Activated naive CD8-positive, alpha-beta T cell treated with anti-CD3 and anti-CD28 coated beads, Interleukin-2, amount 50 U/mL, for 24 hours (primary cell): Measurements from ENCODE around the gene PRDM10.

Experiments used
- ATAC-seq: fragments of 150-1000 bp; cut with Tn5 transposase; one replicate; pipeline ENCODE4 v1.10.0; 2021
- DNase-seq: peaks from one replicate; pipeline ENCODE4 v3.0.0; 2021
- H3K27ac Mint-ChIP-seq: one replicate; pipeline ENCODE4 v1.8.0; 2021; ENCODE audit warnings: mild to moderate bottlenecking, mixed read lengths
- H3K27me3 Mint-ChIP-seq: one replicate; pipeline ENCODE4 v1.8.0; 2021; ENCODE audit warnings: mixed read lengths
- H3K36me3 Mint-ChIP-seq: one replicate; pipeline ENCODE4 v1.8.0; 2021; ENCODE audit warnings: low read depth, mixed read lengths
- H3K4me1 Mint-ChIP-seq: one replicate; pipeline ENCODE4 v1.8.0; 2021; ENCODE audit warnings: mixed read lengths
- H3K4me3 Mint-ChIP-seq: one replicate; pipeline ENCODE4 v1.8.0; 2021; ENCODE audit warnings: mild to moderate bottlenecking, moderate library complexity, mixed read lengths
- H3K9me3 Mint-ChIP-seq: one replicate; pipeline ENCODE4 v1.8.0; 2021; ENCODE audit warnings: mixed read lengths

PRDM10 gene

DNA sequence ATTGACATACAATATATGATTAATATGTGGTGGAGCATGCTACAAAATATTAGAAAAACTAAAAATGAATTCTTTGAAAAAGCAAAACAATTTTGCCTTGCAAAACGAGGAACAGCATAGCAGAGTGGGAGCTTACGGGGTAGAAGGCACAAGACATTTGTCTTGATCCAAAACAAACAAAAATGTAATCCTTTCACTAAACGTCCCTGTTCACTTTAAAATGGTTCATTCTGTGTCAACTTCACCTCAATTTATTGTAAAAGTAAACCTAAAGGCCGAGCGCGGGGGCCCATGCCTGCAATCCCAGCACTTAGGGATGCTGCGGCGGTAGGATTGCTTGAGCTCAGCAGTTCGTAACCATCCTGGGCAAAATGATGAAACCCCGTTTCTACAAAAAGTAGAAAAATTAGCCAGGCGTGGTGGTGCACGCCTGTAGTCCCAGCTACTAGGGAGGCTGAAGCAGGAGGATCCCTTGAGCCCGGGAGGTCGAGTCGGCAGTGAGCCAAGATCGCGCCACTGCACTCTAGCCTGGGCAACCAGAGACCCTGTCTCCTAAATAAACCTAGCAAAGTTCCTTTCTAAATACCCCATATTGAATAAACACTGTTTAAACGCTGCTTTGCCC is 2.0 kb downstream of the PRDM10 start:
- no peaks in the 10 kb centered on the region for H3K27me3 Mint-ChIP-seq
- DNase-seq, result no peak
- peaks cover 41% of the 10 kb centered on the region for H3K4me1 Mint-ChIP-seq
- H3K9me3 Mint-ChIP-seq, result no peaks in the 10 kb centered on the region
- peak overlapping the region; percentile 88 for H3K4me3 Mint-ChIP-seq
- no peak for ATAC-seq
- H3K36me3 Mint-ChIP-seq, result peaks cover 11% of the 10 kb centered on the region
- H3K27ac Mint-ChIP-seq, result peak overlapping the region; percentile 94

DNA sequence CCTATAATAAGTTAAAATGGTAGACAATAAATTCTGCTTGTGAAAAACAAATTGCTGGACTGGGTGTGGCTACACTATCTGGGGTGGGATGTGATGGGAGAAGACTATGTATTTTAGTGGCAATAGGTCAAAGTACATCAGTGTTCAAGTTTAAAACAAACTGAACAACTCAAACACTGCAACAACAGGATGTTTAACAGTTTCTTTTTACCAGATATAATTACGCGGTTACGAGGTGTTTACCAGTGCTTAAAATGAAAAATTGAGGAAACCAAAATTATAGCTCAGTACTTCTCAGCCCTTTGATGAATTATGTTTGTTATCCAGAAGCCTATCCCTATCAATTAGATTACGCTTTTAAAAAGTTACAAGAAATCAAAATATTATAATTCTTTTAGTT is 3.2 kb downstream of the PRDM10 start:
- Mint-ChIP-seq H3K36me3 (peaks cover 11% of the 10 kb centered on the region), H3K27me3 (no peaks in the 10 kb centered on the region), H3K27ac (no peak overlapping the region), H3K4me3 (no peak overlapping the region), H3K4me1 (peaks cover 37% of the 10 kb centered on the region), H3K9me3 (no peaks in the 10 kb centered on the region)
- no peak for DNase-seq
- ATAC-seq, result no peak

DNA sequence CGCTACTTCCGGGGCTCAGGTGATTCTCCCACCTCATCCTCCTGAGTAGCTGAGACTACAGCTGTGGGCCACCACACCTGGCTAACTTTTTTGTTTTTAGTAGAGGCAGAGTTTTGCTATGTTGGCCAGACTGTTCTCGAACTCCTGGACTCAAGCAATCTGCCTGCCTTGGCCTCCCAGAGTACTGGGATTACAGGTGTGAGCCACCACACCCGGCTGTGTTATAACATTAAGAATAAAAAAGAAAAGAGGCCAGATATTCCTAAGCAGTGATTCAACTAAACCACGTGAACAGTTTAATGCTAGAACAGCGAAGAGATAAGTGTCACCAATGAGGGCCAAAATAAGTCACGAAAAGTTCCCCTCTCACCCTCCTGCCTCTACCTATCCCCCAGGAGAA is 3.7 kb downstream of the PRDM10 start:
- DNase-seq, result no peak
- Mint-ChIP-seq H3K27ac (no peak overlapping the region), H3K4me1 (peaks cover 33% of the 10 kb centered on the region)

DNA sequence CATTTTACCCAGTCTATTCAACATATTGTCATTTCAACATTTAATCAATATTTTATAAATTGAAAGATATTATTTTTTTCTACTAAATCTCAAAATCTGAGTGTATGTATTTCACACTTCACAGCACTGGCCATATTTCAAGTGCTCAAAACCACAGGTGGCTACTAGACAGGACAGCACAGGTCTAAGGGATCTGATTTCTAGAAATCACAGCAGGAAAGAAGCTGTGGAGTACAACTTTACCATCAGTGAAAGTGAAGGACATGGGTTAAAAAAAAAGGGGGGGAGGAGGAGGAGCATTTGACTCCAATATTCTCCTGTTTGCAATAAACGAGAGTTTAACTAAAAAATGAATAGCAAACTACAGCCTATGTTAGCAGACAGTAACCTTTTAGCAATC is 4.5 kb downstream of the PRDM10 start:
- H3K36me3 Mint-ChIP-seq, result peaks cover 11% of the 10 kb centered on the region
- ATAC-seq (no peak), DNase-seq (no peak)
- no peak overlapping the region for H3K27ac Mint-ChIP-seq
- H3K27me3 Mint-ChIP-seq, result no peaks in the 10 kb centered on the region
- H3K4me3 Mint-ChIP-seq, result no peak overlapping the region
- peaks cover 27% of the 10 kb centered on the region for H3K4me1 Mint-ChIP-seq
- no peaks in the 10 kb centered on the region for H3K9me3 Mint-ChIP-seq

More for the DNA sequence above, 3.7 kb downstream of the PRDM10 start:
- H3K9me3 Mint-ChIP-seq, result no peaks in the 10 kb centered on the region
- H3K36me3 Mint-ChIP-seq, result peaks cover 11% of the 10 kb centered on the region
- ATAC-seq, result no peak
- H3K27me3 Mint-ChIP-seq, result no peaks in the 10 kb centered on the region
- no peak overlapping the region for H3K4me3 Mint-ChIP-seq

DNA sequence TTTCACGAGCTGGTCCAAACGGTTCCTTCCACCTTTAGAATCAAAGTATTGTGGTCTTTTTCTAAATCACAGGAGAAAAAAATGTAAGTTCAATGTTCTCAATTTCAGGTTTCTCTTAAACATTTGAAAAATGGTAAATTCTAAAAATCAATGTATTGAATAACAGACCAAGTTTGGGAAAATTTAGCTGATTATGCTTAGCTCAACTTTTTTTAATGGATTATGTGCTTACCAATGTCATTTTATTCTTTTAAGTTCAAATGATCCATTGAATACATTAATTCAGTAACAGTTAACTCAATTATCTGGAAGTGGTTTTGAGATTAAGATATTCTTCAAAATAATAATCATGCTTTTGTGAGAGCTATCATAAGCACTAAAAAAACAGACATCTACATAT is 5.1 kb downstream of the PRDM10 start:
- no peaks in the 10 kb centered on the region for H3K27me3 Mint-ChIP-seq
- H3K27ac Mint-ChIP-seq, result no peak overlapping the region
- ATAC-seq (no peak), DNase-seq (no peak)
- no peaks in the 10 kb centered on the region for H3K9me3 Mint-ChIP-seq
- H3K4me3 Mint-ChIP-seq, result no peak overlapping the region
- H3K4me1 Mint-ChIP-seq, result peaks cover 25% of the 10 kb centered on the region
- H3K36me3 Mint-ChIP-seq, result peaks cover 11% of the 10 kb centered on the region

DNA sequence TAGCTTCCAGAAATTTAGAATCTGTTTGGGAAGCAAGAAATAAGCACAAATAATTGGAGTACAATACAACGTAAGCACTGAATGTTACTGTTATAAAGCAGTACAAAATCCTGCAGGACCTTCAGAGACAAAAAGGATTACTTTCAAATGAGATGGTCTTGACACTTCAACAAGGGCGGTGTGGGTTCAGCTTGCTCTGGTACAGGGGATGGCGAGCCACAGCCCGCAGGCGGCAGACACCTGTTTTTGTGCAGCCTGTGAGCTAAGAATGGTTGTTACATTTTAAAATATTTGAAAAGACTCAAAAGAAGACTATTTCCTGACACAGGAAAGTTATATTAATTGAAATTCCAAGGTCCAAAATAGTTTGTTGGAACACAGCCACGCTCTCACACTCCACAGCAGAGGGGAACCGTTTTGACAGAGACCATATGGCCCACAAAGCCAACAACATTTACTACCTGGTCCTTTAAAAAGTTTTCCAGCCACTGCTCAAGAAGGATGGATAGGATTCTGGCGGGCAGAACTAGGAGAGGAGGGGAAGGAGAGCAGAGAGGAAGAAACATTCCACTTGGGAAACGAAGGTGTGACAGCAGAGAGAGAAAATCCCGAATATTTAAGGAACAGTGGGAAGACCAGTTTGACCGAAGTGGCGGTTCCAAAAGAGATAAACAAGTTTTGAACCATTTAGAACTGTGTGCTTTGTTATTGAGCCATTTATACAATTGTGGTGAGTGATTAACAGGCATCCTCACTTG is 6.3 kb downstream of the PRDM10 start:
- Mint-ChIP-seq H3K4me3 (no peak overlapping the region), H3K27ac (no peak overlapping the region), H3K9me3 (no peaks in the 10 kb centered on the region), H3K27me3 (no peaks in the 10 kb centered on the region), H3K4me1 (peaks cover 27% of the 10 kb centered on the region), H3K36me3 (peaks cover 11% of the 10 kb centered on the region)
- ATAC-seq, result no peak
- no peak for DNase-seq

DNA sequence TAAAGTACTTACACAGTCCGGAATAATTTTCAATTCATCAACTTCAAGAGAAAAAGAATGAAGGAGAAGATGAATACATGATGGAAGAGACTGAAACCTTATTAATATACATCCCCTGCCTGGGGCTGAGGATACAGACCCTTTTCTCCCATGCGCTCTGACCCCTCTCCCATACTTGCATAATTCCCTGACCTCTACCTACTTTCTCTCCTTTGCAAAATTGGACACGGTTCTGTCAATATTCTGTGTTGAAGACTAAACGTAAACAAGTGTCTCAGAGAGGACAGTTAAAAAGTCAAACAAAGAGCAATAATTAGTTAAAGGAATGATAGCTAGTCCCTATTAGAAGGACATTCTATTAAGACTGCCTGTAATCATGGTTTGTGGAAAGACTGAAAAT is 7.5 kb downstream of the PRDM10 start:
- peaks cover 16% of the 10 kb centered on the region for H3K4me1 Mint-ChIP-seq
- H3K27ac Mint-ChIP-seq, result no peak overlapping the region
- DNase-seq (no peak), ATAC-seq (no peak)
- no peak overlapping the region for H3K4me3 Mint-ChIP-seq
- H3K36me3 Mint-ChIP-seq, result peaks cover 11% of the 10 kb centered on the region
- H3K9me3 Mint-ChIP-seq, result no peaks in the 10 kb centered on the region
- H3K27me3 Mint-ChIP-seq, result no peaks in the 10 kb centered on the region

DNA sequence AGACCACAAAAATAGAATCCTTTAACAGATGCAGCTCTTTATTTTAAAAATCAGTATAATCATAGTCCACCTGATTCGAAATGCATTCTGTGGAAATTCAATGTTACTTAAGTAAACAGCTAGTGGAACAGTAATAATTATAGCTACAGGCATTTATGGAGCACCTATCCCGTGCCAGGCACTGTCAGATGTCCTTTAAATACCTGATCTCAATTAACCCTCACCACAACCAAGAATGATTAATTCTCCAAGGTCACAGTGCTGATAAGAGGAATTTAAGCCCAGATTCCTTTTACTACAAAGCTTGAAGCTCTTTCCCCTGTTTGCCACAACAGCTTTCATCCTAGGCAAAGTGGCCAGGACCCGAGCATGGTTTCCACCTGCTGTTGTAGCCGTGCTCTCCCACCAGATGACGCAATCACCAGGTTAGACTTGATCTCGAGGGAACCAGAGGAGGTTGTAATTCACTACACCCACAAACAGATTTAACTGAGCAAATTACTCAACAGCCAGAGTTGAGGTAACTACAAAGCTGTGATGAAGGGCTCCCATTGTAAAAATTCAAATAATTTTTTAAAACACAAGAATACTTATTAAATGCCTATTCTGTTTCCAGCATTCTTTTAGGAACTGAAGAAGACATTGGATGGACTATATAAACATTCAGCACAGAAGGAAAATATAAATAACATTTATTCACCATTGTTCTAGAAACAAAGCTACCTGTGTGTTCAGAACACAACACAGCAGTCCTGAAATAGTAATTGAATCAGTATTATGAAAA is 10.3 kb downstream of the PRDM10 start:
- DNase-seq, result peak; percentile 12
- no peak overlapping the region for H3K4me3 Mint-ChIP-seq
- H3K36me3 Mint-ChIP-seq, result peaks cover 12% of the 10 kb centered on the region
- H3K27ac Mint-ChIP-seq, result no peak overlapping the region
- peak; percentile 86 for ATAC-seq
- no peaks in the 10 kb centered on the region for H3K27me3 Mint-ChIP-seq
- H3K9me3 Mint-ChIP-seq, result no peaks in the 10 kb centered on the region
- H3K4me1 Mint-ChIP-seq, result peaks cover 8% of the 10 kb centered on the region

DNA sequence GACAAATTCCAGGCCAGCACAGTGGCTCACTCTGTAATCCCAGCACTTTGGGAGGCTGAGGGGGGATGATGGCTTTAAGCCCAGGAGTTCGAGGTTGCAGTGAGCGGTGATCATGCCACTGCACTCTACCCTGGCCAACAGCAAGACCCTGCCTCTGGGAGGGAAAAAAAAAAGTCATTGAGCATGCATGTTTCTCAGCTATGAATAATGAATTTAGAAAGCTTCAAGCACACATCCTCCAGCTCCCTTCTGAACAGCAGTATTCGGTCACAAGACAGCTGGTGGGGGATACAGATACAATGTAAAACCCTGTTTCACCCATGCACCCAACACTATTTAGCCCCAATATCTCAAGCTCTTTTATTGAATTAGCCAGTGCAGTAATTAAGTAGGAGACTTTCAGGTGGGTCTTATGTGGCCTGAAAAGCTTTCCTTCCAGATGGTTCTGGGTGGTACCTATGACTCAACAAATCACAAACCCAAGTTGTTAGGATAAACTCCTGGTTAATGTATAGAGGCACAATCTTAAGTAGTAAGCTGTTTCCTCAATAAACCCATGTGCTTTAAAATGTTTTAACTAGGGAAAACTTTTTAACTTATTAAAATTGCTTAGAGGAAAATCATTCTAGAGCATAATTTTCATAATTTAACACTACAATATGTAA is 13.4 kb downstream of the PRDM10 start:
- Mint-ChIP-seq H3K36me3 (peaks cover 5% of the 10 kb centered on the region), H3K27me3 (no peaks in the 10 kb centered on the region), H3K27ac (no peak overlapping the region), H3K9me3 (no peaks in the 10 kb centered on the region), H3K4me1 (peaks cover 6% of the 10 kb centered on the region), H3K4me3 (no peak overlapping the region)
- ATAC-seq, result no peak
- DNase-seq, result no peak

DNA sequence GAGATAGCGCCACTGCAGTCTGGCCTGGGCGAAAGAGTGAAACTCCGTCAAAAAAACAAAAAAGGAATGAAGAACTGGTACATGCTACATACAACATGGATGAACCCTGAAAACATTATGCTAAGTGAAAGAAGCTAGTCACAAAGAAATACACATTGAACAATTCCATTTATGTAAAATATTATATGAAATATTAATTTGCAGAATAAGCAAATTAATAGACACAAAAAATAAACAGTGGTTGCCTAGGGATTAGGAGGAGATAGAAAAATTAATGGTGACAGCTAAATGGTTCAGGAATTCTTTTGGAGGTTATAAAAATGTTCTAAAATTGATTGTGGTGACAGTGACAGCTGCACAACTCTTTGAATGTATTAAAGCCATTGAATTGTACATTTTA is 14.7 kb downstream of the PRDM10 start:
- Mint-ChIP-seq H3K4me1 (peaks cover 6% of the 10 kb centered on the region), H3K27me3 (no peaks in the 10 kb centered on the region), H3K27ac (no peak overlapping the region), H3K9me3 (no peaks in the 10 kb centered on the region), H3K4me3 (no peak overlapping the region), H3K36me3 (peaks cover 5% of the 10 kb centered on the region)
- ATAC-seq (no peak), DNase-seq (no peak)

DNA sequence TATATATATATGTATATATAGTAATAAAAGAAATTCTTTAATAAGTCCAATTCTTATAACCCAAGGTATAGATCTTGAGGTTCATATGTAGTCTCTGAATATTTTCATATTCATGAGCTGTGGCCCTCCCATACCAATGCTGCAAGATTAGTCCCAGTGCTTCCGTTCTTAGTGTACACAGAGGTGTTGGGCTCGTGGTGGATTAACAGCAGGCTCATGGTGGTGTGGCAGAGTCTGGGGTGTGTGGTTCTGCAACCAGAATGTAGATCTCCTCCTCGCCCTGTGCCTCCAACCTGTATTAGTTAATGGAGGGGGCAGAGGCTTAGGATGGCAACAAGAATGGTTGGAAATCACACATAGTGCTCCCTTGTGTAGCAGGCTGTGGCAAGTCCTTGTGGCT is 16.8 kb downstream of the PRDM10 start:
- peaks cover 5% of the 10 kb centered on the region for H3K36me3 Mint-ChIP-seq
- H3K27ac Mint-ChIP-seq, result no peak overlapping the region
- ATAC-seq (no peak), DNase-seq (no peak)
- no peaks in the 10 kb centered on the region for H3K9me3 Mint-ChIP-seq
- no peaks in the 10 kb centered on the region for H3K4me1 Mint-ChIP-seq
- no peak overlapping the region for H3K4me3 Mint-ChIP-seq
- H3K27me3 Mint-ChIP-seq, result no peaks in the 10 kb centered on the region

DNA sequence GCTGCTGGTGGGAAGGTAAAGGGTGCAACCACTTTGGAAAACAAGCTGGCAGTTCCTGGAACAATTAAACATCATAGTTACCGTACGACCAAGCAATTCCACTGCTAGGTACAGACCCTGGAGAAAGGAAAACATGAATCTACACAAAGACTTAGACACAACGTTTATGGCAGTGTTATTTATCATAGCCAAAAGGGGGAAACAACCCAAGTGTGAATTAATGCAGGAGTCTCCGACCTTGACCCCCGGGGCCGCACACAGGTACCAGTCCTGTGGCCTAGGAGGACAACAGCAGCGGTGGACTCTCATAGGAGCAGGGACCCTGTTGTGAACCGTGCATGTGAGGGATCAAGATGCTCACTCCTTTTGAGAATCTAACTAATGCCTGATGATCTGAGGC is 22.5 kb downstream of the PRDM10 start:
- H3K9me3 Mint-ChIP-seq, result no peaks in the 10 kb centered on the region
- no peaks in the 10 kb centered on the region for H3K27me3 Mint-ChIP-seq
- H3K4me1 Mint-ChIP-seq, result peaks cover 6% of the 10 kb centered on the region
- ATAC-seq (no peak), DNase-seq (no peak)
- no peak overlapping the region for H3K27ac Mint-ChIP-seq
- H3K4me3 Mint-ChIP-seq, result no peak overlapping the region
- H3K36me3 Mint-ChIP-seq, result peaks cover 2% of the 10 kb centered on the region

DNA sequence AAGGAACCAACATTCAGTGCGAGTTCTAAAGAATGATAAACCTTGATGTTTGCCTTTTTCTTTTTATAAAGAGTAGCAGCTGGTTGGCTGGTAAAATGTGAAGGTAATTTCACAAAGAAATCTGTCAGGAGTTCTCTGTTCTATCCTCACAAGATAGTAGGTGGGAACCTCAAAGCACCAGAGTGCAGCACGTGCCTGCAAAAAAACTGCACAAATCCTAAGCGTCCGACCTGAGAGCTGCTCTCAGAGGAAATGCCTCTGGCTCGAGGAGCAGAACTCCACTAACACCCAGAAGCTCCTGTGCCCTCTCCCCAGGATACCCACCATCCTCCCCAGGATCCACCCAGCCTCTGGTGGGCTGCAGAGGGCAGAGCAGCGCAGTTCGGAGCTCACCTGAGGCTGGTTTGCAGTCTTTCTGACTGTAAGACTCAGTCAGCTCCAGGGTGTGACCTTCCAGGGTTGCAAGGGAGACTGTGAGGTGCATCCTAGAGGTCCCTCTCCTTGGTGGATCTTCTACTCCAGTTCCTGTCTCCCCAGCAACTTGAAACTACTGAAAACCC is 23.5 kb downstream of the PRDM10 start:
- H3K36me3 Mint-ChIP-seq, result no peaks in the 10 kb centered on the region
- ATAC-seq (no peak), DNase-seq (no peak)
- peaks cover 6% of the 10 kb centered on the region for H3K4me1 Mint-ChIP-seq
- H3K27me3 Mint-ChIP-seq, result no peaks in the 10 kb centered on the region
- H3K9me3 Mint-ChIP-seq, result no peaks in the 10 kb centered on the region
- no peak overlapping the region for H3K4me3 Mint-ChIP-seq
- H3K27ac Mint-ChIP-seq, result no peak overlapping the region

DNA sequence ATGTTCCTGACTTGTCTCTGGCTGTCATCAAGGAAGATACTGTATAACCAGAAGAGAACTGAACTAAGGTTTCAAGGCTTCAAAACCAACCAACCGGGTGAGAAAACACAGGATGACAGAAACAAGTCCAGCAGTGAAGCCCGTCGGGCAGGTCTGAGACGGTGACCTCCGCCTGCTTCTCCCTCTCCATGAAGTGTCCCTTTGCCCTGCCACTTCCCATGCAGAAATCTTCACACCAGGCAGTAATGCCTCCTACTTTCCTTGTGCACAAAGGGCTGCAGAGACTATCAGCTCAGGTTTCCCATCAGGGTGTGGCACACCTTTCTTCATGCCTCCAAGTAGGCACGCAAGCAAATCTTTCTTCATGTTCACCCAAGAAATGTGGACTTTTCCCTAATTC is 24.2 kb downstream of the PRDM10 start:
- DNase-seq (no peak), ATAC-seq (no peak)
- no peaks in the 10 kb centered on the region for H3K9me3 Mint-ChIP-seq
- no peaks in the 10 kb centered on the region for H3K36me3 Mint-ChIP-seq
- H3K27me3 Mint-ChIP-seq, result no peaks in the 10 kb centered on the region
- H3K27ac Mint-ChIP-seq, result no peak overlapping the region
- peaks cover 6% of the 10 kb centered on the region for H3K4me1 Mint-ChIP-seq
- H3K4me3 Mint-ChIP-seq, result no peak overlapping the region
